HG02678 (cell line): ENCODE results near the gene SENP1.

Experiments used
- ATAC-seq: cut with Tn5 transposase; IDR thresholded peaks from one replicate; pipeline ENCODE4 v1.9.1; 2021; ENCODE audit warnings: mild to moderate bottlenecking, moderate library complexity; ENCODE audit not compliant: unreplicated experiment

Gene SENP1

GRCh38 chr12:48019639-48020265 is 86.1 kb downstream of the SENP1 start:
- ATAC-seq, result no peak

- no peak for ATAC-seq
Observed at GRCh38 chr12:48018618-48018995, 87.3 kb downstream of the SENP1 start.

- no peak for ATAC-seq
Observed at GRCh38 chr12:48017921-48018617, 87.8 kb downstream of the SENP1 start.

GRCh38 chr12:48017496-48017895 is 88.4 kb downstream of the SENP1 start:
- no peak for ATAC-seq

- no peak for ATAC-seq
Observed at GRCh38 chr12:48016373-48017020, 89.4 kb downstream of the SENP1 start.

- ATAC-seq, result no peak
Observed at GRCh38 chr12:48015954-48016353, 89.9 kb downstream of the SENP1 start.

- ATAC-seq, result no peak
Observed at GRCh38 chr12:48015129-48015528, 90.8 kb downstream of the SENP1 start.

GRCh38 chr12:48013287-48013686 is 92.6 kb downstream of the SENP1 start:
- no peak for ATAC-seq

- no peak for ATAC-seq
Observed at GRCh38 chr12:48012070-48012469, 93.8 kb downstream of the SENP1 start.

- ATAC-seq, result no peak
Observed at GRCh38 chr12:48010366-48010970, 95.4 kb downstream of the SENP1 start.

GRCh38 chr12:48009471-48009870 is 96.4 kb downstream of the SENP1 start:
- no peak for ATAC-seq

- no peak for ATAC-seq
Observed at GRCh38 chr12:48008950-48009349, 96.9 kb downstream of the SENP1 start.

- no peak for ATAC-seq
Observed at GRCh38 chr12:48008349-48008748, 97.5 kb downstream of the SENP1 start.

- ATAC-seq, result no peak
Observed at GRCh38 chr12:48007206-48007605, 98.7 kb downstream of the SENP1 start.

GRCh38 chr12:48005750-48006021 is 100.2 kb downstream of the SENP1 start:
- ATAC-seq, result no peak

- no peak for ATAC-seq
Observed at GRCh38 chr12:48005001-48005749, 100.7 kb downstream of the SENP1 start.

- no peak for ATAC-seq
Observed at GRCh38 chr12:48004053-48004941, 101.6 kb downstream of the SENP1 start, which contains the start of gene COL2A1. Gene COL2A1 (minus strand): TSS chr12:48004476. CDS start chr12:48004321, 155 bp downstream.

GRCh38 chr12:48003226-48004052 is 102.4 kb downstream of the SENP1 start:
- ATAC-seq, result no peak

- no peak for ATAC-seq
Observed at GRCh38 chr12:48002773-48003218, 103.1 kb downstream of the SENP1 start.
